NCI-H82 treated with DMSO at 0.1 percent for 48 hours (cell line): ENCODE results near the gene KCNK6.

Source experiments
- DNase-seq: peaks from one replicate; lab custom pipeline; 2025; ENCODE audit not compliant: unreplicated experiment; lab: John Stamatoyannopoulos, UW

KCNK6 gene

DNA sequence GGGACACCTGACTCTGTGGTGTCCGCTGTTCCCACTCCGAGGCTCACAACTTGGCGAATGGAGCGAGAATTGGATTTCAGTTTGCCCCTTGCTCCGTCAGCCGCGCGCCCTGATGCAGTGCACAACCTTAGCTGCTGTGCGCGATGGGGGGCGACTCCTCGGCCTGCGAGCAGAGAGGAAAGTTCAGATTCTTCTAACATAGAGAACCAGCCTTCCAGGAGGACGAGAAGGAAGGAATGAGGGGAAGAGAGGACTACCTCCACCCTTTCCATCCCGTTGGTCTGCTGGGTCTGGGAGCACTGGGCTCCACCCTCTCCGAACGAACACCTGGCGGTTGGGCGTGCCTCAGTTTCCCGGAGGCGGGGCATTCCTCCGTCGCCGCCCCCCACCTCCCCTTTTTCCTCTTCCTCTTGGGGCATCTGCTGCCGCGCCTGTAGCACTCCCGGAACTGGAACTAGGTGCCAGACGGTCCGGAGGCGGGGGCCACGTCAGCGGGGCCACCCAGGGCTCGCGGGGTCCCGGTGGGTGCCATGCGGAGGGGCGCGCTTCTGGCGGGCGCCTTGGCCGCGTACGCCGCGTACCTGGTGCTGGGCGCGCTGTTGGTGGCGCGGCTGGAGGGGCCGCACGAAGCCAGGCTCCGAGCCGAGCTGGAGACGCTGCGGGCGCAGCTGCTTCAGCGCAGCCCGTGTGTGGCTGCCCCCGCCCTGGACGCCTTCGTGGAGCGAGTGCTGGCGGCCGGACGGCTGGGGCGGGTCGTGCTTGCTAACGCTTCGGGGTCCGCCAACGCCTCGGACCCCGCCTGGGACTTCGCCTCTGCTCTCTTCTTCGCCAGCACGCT lies at the start of gene KCNK6:
KCNK6 (plus strand) TSS at position 425 of the 838 bp plus-strand sequence; CDS start at position 531, 106 bp downstream.
- no peak for DNase-seq

DNA sequence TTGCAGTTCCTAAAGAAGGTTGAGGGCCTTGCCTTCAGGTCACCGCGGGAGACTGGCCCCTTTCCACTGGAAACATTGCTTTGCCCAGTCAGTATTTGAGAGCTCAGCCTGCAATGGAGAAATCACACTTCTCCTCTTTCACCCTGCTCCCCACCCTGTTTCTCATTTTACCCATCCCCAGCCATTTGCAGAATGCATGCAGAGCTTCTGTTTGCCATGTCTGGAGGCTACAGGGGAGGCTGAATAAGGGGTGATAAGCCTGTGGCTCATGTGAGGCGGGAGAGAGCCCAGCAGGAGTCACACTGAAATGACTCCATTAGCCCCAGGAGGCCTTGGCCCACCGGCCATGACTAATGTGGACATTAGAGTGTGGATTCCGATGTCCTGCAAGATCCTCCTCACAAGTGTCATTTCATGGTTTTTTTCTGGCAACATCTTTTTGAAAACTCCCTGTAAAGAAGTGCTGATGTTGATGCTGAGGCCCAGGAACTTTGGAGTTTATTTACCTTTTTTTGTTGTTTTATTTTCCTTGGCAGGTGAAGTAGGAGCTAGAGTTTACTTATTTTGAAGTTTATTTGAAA lies 49.0 kb upstream of the KCNK6 start:
- no peak for DNase-seq

DNA sequence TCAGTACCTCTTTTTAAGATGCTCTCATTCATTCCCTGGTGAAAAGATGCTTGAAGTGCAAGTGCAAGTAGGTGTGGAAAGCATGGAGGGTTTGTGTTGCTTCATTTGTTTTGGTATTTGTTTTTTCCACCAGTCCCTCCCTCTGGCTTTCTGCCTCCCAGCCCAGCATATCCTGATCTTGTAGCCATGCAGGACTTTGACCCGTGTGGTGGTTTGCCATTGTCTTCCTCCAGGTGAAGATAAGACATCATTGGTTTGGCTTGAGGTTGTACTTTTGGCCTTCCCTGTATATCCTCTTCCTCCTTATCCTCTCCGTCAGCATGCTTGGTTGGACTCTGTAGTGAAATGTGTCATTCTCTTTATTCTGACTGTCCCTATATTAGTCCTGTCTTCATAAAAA lies 46.1 kb upstream of the KCNK6 start:
- DNase-seq: no peak

DNA sequence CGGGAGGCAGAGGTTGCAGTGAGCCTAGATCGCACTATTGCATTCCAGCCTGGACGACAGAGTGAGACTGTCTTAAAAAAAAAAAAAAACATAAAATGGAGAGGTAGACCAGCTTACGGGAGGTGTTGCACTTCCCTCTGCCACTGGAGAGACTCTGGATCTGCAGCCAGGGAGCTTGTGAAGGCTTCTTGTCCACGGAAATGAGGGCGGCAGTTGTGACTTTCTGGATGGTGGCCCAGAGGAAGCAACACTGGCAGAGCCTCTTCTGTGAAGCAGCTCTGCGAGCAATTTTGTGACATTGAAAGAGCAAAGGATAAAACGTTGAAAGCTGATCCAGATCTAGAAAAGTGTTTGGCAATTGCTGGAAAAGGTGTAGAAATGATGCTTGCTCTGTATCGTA lies 44.9 kb upstream of the KCNK6 start:
- no peak for DNase-seq

DNA sequence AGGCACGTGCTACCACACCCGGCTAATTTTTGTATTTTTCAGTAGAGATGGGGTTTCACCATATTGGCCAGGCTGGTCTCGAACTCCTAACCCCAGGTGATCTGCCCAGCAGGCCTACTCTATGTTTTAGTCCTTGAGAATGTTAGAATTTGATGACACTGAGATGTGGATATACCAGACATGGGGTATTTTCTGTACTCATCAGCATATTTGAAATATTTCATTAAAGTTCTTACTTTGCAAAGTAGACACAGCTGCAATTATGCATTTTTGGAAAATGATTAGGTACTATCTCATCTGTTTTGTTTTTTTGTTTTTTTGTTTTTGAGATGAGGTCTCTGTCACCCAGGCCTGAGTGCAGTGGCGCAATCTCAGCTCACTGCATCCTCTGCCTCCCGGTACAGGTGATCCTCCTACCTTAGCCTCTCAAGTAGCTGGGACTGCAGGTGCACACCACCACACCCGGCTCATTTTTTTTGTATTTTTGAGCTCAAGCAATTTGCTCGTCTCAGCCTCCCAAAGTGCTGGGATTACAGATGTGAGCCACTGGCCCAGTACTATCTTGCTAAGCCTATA lies 42.6 kb upstream of the KCNK6 start:
- DNase-seq: no peak

DNA sequence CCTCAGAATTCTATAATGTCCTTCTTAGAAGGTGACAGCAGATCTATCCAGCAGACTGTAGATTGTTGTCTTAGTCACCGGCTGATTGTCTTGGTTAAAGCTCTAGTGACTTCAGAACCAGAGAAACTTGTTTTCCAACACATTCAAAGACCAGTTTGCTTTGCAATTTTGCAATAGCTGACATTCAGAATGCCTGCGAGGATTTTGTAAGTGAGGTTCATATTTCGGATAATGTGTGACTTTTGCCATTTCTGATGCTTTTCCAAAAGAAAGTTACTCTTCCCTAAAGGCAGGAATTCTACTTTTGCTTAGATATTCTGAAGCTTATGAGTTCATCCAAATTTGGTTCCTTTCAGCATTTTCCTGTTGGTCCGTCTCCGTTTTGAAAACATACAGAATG lies 42.1 kb upstream of the KCNK6 start:
- DNase-seq: no peak

DNA sequence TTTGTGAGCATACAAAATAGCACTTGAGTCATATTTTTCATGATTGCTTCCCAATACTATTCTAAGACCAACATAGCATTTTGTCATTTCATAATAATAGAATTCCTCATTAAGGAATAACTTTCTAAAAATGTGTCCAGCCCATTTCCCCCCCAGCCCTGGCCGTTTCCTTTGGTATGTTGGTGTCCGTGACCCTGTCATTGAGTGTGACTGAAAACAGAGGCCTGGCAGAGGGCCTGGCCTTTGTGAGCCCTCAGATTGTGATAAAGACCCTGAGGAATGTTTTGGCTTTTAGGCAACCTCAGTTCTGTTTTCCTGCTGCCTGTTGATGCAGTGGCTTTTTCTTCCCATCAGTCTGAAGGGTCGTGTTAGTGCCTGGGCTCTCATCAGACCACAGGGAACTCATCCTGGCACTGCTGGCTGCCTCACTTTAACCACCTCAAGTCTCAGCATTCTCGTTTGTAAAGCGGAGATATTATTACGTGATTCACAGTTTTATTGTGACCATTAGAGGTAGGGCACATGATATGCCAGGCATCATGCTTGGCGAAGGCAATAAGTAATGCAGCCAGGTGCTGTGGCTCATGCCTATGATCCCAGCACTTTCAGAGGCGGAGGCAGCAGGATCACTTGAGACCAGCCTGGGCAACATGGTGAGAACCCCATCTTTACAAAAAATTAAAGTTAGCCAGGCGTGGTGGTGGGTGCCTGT lies 41.5 kb upstream of the KCNK6 start:
- DNase-seq: no peak

DNA sequence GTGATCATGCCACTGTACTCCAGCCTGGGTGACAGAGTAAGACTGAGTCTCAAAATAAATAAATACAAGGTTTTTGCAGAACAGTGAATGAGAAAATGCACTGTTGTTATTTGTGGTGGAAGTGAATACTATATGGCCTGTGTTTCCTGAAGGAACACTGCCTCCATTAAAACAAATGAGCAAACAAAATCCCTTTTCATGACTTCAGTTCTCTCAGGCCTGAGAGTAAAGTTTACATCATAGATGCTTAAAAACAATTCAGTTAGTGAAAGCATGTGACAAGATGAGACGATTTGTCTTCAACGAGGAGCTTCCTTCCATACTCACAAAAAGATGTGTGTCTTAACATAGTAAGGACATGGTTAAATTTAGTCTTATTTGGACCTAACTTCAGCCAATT lies 40.9 kb upstream of the KCNK6 start:
- no peak for DNase-seq

DNA sequence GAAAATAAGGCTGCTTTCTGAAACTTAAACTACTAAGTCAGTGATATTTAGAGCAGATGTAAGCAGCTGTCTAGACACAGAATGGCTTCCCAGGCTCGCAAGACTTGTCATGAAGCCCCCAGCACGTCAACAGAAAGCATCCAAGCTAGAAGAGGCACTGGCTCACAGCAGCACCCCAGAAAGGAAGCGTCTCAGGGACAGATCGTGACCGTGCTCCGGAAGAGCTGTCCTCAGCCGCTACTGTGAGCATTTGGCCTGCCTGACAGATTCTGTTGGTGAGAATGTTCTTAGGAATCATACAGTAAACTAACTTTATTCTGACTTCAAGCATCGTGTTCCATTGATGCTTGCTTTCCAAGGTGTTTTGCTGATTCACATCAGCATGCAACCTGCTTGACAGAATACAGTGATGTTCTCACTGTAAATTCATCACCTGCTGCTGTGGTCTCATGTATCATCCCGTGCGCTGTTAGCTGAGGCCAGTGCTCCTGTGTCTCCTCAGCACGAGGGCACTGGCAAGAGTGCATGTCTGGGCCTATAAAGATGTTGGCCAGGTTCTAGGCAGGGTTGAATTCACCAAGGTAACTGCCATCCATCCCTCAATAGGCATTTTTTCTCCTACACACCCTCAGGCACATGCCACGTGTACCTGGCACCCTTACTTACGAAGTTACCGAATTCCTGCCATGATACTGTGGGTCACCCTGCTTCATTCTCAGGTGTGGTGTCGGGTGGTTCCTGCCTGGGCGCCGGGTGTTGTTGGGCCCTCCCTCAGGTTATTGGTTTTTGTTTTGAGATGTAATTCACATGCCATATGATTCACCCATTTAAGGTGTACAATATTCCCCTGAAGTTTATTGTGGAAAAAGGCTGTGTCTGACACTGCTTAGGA lies 39.4 kb upstream of the KCNK6 start:
- DNase-seq: no peak

DNA sequence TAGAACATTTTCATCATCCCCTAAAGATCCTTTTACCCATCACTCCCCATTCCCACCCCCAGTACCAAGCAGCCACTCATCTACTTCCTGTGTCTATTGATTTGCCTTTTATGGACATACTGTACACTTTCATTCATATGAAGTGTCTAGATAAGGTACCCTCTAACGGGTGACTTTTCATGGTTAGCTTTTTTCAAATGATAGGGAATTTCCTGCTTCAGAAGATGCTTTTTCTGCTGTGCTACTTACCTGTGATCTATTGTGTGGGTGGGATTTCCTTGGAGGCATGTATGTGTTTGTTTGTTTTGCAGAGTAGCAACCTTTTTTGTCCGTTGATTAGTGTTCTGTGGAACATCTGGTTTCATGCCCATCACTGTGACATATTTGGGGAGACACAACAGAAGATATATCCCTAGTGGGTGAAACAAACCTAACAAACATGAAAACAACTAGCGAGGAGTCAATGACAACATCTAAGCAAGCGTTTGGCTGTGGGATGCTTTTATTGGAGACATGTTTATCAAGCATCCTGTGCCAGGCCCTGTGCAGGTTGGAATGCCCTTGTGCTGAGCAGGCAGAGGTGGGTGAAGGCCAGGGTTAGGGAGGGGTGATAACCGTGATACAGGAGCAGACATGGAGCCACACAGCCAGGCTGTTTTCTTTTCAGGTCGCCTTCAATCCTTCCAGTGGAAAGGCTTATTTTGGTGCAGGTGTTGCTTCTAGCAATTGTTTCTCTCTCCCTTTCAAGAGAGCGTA lies 37.7 kb upstream of the KCNK6 start:
- DNase-seq: no peak

DNA sequence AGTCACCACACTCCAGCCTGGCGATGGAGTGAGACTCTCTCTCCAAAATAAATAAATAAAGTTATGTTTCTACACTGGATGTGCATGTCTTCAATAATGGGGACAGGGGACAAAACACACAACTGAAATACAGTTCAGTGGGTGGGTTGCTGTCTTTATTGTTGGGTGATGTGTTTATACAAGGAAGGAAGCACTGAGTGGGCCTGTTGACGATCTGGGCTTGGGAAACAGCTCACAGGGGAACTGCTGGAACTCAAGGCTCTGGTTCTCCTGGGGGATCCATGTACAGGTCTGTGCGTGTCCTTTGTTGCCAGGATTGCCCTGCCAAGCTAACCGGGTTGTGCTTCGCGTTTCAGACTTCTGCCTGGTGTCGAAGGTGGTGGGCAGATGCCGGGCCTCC lies 36.4 kb upstream of the KCNK6 start:
- no peak for DNase-seq

DNA sequence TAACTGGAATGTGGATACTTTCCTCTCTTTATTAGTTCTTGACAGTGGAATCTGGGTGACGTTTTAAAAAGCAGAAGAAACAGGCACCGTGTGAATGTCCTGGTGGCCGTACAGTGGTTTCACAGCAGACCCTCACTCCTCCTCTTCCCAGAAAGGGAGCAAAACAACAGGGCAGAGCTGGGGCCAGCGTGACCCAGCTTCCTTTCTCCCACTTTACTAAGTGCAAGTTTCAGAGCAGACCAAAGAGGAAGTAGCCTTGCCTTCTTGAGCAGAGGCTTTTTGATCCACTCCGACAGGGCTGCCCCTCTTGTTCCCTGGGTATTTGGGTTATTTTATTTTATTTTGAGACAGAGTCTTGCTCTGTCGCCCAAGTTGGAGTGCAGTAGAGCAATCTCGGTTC lies 35.2 kb upstream of the KCNK6 start:
- DNase-seq: no peak

DNA sequence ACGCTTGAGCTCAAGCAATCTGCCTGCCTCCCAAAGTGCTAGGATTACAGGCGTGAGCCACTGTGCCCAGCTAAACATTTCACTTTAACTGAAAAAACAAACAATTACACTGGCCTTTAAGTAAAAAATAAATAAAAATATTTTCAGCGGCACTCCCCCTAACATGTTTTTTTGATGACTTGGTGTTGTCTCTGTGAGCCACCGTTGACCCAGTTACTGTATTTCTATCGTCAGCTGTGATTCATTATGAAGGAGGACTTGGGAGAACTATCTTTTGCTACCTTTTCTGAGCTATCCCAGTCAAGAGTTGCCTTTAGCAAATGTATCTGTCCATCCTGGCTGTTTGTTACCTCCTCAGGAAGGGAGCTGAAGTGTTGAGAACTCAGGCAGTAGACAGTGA lies 34.1 kb upstream of the KCNK6 start:
- DNase-seq: no peak

DNA sequence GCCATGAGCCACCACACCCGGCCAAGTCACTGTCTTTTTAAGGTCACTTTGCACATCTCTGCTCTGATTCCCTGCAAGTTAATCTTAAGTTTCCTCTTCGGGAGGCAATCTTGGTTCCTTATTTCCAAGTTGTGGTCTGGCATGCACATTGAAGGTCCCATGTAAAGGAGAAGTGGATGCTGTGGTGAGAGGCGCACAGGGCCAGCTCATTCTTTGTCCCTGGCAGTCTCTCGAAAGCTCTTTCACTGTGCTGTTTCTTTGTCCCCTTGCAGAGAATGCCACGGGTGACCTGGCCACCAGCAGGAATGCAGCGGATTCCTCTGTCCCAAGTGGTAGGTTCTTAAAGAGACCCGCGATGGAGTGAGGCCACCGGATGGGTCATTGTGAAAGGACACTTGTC lies 32.0 kb upstream of the KCNK6 start:
- DNase-seq: no peak

DNA sequence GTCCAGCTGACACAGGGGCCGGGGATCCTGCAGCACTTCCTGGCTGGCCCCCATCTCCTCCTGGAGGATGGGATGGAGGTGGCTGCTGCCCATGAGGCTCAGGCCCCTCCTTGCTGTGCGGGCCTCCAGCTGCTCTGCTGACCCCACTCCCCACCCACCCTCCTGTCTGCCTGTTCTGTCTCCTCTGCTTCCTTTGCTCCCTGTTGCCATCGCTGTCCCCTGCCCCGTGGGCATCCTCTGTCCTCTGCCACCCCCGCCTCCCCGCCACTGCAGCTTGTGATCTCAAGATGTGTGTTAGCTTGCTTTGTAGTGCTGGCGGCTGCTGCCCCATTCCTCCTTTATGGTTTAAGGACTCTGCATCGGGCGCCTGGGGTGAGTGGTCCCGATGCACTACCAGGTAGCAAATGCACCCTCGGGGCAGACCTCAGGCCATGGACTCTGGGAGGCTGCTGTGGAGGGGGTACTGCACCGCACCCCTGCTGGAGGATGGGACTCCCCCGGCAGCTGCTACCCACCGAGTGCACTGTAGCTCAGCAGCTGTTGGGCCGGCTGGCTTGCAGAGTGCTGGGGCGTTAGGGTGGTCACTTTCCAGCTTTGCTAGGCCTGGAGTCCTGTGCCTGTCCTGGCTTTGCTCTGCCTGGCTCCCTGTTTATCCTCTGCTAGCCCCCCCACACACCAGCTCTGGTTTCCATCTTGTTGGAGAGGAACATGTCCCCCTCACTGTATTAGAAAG lies 31.4 kb upstream of the KCNK6 start:
- DNase-seq: no peak

DNA sequence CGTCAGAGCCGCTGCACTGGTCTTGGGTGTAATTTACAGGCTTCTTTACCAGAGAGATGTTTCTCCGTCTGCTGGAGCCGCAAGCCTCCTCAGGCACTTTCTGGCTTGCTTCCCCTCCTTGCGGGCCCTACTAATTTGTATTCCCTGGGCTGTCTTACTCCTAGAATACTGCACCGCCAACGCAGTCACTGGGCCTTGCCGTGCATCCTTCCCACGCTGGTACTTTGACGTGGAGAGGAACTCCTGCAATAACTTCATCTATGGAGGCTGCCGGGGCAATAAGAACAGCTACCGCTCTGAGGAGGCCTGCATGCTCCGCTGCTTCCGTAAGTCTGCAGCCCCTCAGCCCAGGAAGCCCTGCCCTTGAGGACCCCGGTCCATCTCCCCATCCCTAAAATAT lies 29.7 kb upstream of the KCNK6 start:
- no peak for DNase-seq

DNA sequence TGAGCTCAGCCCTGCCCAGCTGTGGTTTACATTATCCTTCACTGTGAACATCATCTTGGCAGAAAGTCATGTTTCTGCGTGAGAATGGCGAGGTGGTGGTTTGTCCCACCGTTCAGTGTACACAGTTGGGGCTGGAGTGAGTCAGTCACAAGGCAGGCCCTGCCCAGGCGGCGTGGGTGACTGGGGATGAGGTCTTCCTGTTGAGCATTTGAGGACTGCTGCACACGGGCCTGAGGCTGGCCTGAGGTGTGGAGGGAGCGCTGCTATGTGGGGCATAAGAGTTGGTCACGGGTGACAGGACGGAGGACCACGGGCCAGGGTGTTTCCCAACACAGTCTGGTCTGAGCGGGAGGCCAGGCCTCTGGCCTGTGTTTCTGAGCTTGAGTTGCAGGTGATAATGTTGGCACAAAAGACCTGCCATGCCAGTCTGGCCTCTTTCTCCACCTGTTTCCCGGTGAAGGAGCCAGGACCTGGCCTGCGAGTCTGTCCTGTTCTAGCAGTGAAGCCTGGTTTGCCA lies 29.0 kb upstream of the KCNK6 start:
- DNase-seq: no peak

DNA sequence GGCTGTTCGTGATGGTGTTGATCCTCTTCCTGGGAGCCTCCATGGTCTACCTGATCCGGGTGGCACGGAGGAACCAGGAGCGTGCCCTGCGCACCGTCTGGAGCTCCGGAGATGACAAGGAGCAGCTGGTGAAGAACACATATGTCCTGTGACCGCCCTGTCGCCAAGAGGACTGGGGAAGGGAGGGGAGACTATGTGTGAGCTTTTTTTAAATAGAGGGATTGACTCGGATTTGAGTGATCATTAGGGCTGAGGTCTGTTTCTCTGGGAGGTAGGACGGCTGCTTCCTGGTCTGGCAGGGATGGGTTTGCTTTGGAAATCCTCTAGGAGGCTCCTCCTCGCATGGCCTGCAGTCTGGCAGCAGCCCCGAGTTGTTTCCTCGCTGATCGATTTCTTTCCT lies 27.8 kb upstream of the KCNK6 start:
- peak; percentile 63 for DNase-seq

DNA sequence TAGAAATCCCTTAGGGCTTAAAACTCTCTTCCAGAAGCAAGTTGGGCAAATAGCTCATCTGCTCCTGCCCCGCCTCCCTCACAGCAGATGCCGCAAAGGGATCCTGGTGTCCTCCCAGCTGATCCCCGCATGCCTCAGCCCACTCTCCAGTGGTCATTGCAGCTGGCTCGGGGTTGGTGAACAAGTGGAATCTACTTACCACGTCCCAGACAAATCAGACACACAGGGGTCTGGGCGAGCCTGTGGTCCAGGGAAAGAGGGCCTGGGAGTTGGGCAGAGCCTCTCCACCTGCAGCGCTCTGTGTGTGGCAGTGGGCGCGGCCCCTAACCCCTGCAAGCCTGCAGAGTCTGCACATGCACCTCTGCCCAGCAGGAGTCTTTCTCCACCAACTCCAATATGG lies 26.4 kb upstream of the KCNK6 start:
- DNase-seq: no peak
